ENCODE measurements around the gene ANKRD12.

Gene ANKRD12

DNA sequence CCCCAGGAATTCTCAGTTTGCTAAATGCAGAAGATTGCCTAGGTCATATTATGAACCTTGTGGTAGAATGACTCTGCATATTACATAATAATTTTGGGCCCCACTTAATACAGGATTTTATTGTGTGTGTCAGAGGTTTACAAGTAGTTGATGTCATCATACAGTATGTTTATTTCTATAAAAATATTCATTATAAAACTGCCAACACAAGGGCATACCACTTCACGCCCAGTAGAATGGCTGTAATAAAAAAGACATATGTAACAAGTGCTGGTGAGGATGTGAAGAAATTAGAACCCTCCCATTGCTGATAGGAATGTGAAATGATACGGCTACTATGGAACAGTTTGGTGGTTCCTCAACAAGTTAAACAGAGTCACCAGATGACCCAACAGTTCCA, 136.6 kb downstream of the ANKRD12 start:
- no peaks in the 10 kb centered on the region for H3F3A ChIP-seq (ENCODE audit: insufficient read depth, low read length)
- TF ChIP-seq EZH2 (IDR thresholded peaks at IDR 0.05; ENCODE audit: borderline replicate concordance, low read length): no peak
- H3K27ac ChIP-seq (ENCODE audit: low read depth, low read length, poor library complexity, severe bottlenecking): no peak overlapping the region
- H3K4me2 ChIP-seq (ENCODE audit: low read length): no peak overlapping the region
- no peaks in the 10 kb centered on the region for H3K9me2 ChIP-seq (ENCODE audit: low read depth, low read length)
- no peaks in the 10 kb centered on the region for H3K9me3 ChIP-seq (ENCODE audit: low read length)
- no peak overlapping the region for H3K9ac ChIP-seq (ENCODE audit: low read length)
- H3K4me1 ChIP-seq (ENCODE audit: insufficient read depth, low read length, severe bottlenecking): no peaks in the 10 kb centered on the region
- no peak overlapping the region for H2AFZ ChIP-seq (ENCODE audit: low read length)
- H3K36me3 ChIP-seq (ENCODE audit: insufficient read depth, low read length): peaks cover 33% of the 10 kb centered on the region
- no peak overlapping the region for H3K4me3 ChIP-seq (ENCODE audit: low read depth, low read length, poor library complexity, severe bottlenecking)
- H4K20me1 ChIP-seq (ENCODE audit: insufficient read depth, low read length): no peaks in the 10 kb centered on the region
- no peaks in the 10 kb centered on the region for H3K27me3 ChIP-seq (ENCODE audit: insufficient read depth, low read length)
- H3K79me2 ChIP-seq (ENCODE audit: insufficient read depth, low read length): no peaks in the 10 kb centered on the region

DNA sequence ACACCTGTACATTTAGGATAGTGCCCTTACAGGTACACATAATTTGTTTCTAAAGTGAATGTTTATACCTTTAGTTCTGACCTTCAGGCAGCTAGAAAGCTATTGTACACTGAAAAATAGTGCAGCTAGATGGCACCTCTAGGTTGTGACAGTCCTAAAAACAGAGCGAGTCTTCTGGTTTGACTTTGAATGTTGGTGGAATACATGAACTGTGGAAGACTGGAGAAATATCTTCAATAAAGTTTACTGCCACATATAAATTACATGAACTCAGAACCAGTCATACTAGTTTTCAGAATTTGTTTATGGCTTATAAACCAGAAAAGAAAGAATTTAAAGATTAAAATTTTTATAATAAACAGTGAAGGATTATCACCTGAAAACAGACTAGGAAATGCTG, 139.3 kb downstream of the ANKRD12 start:
- Histone ChIP-seq H3K27me3 (ENCODE audit: insufficient read depth, low read length) (no peaks in the 10 kb centered on the region), H3K9me2 (ENCODE audit: low read depth, low read length) (no peaks in the 10 kb centered on the region)
- TF ChIP-seq EZH2 (IDR thresholded peaks at IDR 0.05; ENCODE audit: borderline replicate concordance, low read length): no peak
- no peak for TF ChIP-seq CTCF (IDR thresholded peaks at IDR 0.05; ENCODE audit: low read length)

DNA sequence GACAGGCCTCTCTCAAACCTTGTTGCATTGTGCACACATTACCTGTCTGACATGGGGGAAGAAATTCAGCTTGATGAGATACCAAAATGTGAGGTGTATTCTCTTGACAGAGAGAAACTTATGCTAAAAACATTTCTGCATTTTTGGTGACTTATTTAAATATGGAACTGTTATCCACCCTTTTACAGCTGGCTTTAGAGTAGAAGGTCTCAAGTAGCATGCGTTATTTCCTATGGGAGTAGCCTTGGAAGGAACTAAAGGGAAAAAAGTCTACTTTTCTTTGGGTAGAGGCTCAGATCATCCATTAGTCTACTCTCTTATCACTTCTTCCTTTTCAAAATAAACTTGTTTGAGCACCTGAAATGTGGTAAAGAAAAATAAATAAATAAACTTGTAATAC, 141.4 kb downstream of the ANKRD12 start:
- no peaks in the 10 kb centered on the region for H3F3A ChIP-seq (ENCODE audit: insufficient read depth, low read length)
- H3K27ac ChIP-seq (ENCODE audit: low read depth, low read length, poor library complexity, severe bottlenecking): no peak overlapping the region
- H3K79me2 ChIP-seq (ENCODE audit: insufficient read depth, low read length): no peaks in the 10 kb centered on the region
- no peaks in the 10 kb centered on the region for H3K4me1 ChIP-seq (ENCODE audit: insufficient read depth, low read length, severe bottlenecking)
- no peak for TF ChIP-seq EZH2 (IDR thresholded peaks at IDR 0.05; ENCODE audit: borderline replicate concordance, low read length)
- no peak for TF ChIP-seq CTCF (IDR thresholded peaks at IDR 0.05; ENCODE audit: low read length)
- no peaks in the 10 kb centered on the region for H3K27me3 ChIP-seq (ENCODE audit: insufficient read depth, low read length)
- no peaks in the 10 kb centered on the region for H4K20me1 ChIP-seq (ENCODE audit: insufficient read depth, low read length)
- H3K36me3 ChIP-seq (ENCODE audit: insufficient read depth, low read length): peaks cover 40% of the 10 kb centered on the region
- H3K9me2 ChIP-seq (ENCODE audit: low read depth, low read length): no peaks in the 10 kb centered on the region
- no peak overlapping the region for H3K4me2 ChIP-seq (ENCODE audit: low read length)
- H3K4me3 ChIP-seq (ENCODE audit: low read depth, low read length, poor library complexity, severe bottlenecking): no peak overlapping the region
- no peak overlapping the region for H3K9ac ChIP-seq (ENCODE audit: low read length)
- no peak overlapping the region for H2AFZ ChIP-seq (ENCODE audit: low read length)
- no peaks in the 10 kb centered on the region for H3K9me3 ChIP-seq (ENCODE audit: low read length)

More for the DNA sequence above, 139.3 kb downstream of the ANKRD12 start:
- no peak overlapping the region for H2AFZ ChIP-seq (ENCODE audit: low read length)
- H3K27ac ChIP-seq (ENCODE audit: low read depth, low read length, poor library complexity, severe bottlenecking): no peak overlapping the region
- no peaks in the 10 kb centered on the region for H4K20me1 ChIP-seq (ENCODE audit: insufficient read depth, low read length)
- no peak overlapping the region for H3K9ac ChIP-seq (ENCODE audit: low read length)
- no peaks in the 10 kb centered on the region for H3K79me2 ChIP-seq (ENCODE audit: insufficient read depth, low read length)
- no peaks in the 10 kb centered on the region for H3K4me1 ChIP-seq (ENCODE audit: insufficient read depth, low read length, severe bottlenecking)
- H3K4me2 ChIP-seq (ENCODE audit: low read length): no peak overlapping the region
- H3K4me3 ChIP-seq (ENCODE audit: low read depth, low read length, poor library complexity, severe bottlenecking): no peak overlapping the region
- H3K36me3 ChIP-seq (ENCODE audit: insufficient read depth, low read length): peaks cover 47% of the 10 kb centered on the region
- H3K9me3 ChIP-seq (ENCODE audit: low read length): no peaks in the 10 kb centered on the region
- H3F3A ChIP-seq (ENCODE audit: insufficient read depth, low read length): no peaks in the 10 kb centered on the region

GRCh38 chr18:9280849-9281248, 144.3 kb downstream of the ANKRD12 start:
- Histone ChIP-seq H3K9ac (ENCODE audit: low read length) (no peak overlapping the region), H3K9me2 (ENCODE audit: low read depth, low read length) (no peaks in the 10 kb centered on the region), H3K27ac (ENCODE audit: low read depth, low read length, poor library complexity, severe bottlenecking) (no peak overlapping the region), H3K4me2 (ENCODE audit: low read length) (no peak overlapping the region), H4K20me1 (ENCODE audit: insufficient read depth, low read length) (no peaks in the 10 kb centered on the region), H3K4me3 (ENCODE audit: low read depth, low read length, poor library complexity, severe bottlenecking) (no peak overlapping the region), H3K36me3 (ENCODE audit: insufficient read depth, low read length) (peaks cover 25% of the 10 kb centered on the region), H3F3A (ENCODE audit: insufficient read depth, low read length) (peaks cover 3% of the 10 kb centered on the region; the same call in 1 of the 2 replicates), H3K4me1 (ENCODE audit: insufficient read depth, low read length, severe bottlenecking) (no peaks in the 10 kb centered on the region), H3K27me3 (ENCODE audit: insufficient read depth, low read length) (no peaks in the 10 kb centered on the region), H2AFZ (ENCODE audit: low read length) (no peak overlapping the region), H3K79me2 (ENCODE audit: insufficient read depth, low read length) (no peaks in the 10 kb centered on the region), H3K9me3 (ENCODE audit: low read length) (no peaks in the 10 kb centered on the region)
- TF ChIP-seq CTCF (IDR thresholded peaks at IDR 0.05; ENCODE audit: low read length): no peak

All from OCI-LY1 (cell line).